GM06990 (cell line): ENCODE results near the gene BCL7C.

Experiments used
- DNase-seq: peaks from one replicate; pipeline ENCODE4 v3.0.0-alpha.2; 2011; ENCODE audit not compliant: insufficient read length; ENCODE audit errors: extremely low read depth
- H3K27me3 ChIP-seq: replicated peaks from 2 replicates; pipeline ENCODE4 v1.6.0; 2011; ENCODE audit warnings: low read length; ENCODE audit not compliant: control insufficient read depth, insufficient read depth
- H3K36me3 ChIP-seq: 2 replicates; pipeline ENCODE4 v1.5.1; 2011; ENCODE audit warnings: low read length; ENCODE audit not compliant: control insufficient read depth, insufficient read depth
- H3K4me3 ChIP-seq: replicated peaks from 2 replicates; pipeline ENCODE4 v1.5.1; 2011; ENCODE audit warnings: low read depth, mild to moderate bottlenecking, control low read depth, low read length
- CTCF ChIP-seq: IDR thresholded peaks from 2 replicates; pipeline ENCODE4 v1.5.1; 2011; ENCODE audit warnings: low read length, control low read depth, mild to moderate bottlenecking, inconsistent platforms; ENCODE audit not compliant: insufficient read depth, poor library complexity, severe bottlenecking

The BCL7C gene

GRCh38 chr16:30838876-30839471 lies 54.9 kb downstream of the BCL7C start:
- H3K36me3 ChIP-seq: no peaks in the 10 kb centered on the region
- no peak for TF ChIP-seq CTCF
- H3K27me3 ChIP-seq: no peaks in the 10 kb centered on the region; the same call in 1 of the 2 replicates
- no peak for DNase-seq
- H3K4me3 ChIP-seq: no peak overlapping the region

GRCh38 chr16:30837904-30838303 lies 56.0 kb downstream of the BCL7C start:
- no peak for DNase-seq
- H3K4me3 ChIP-seq: no peak overlapping the region
- H3K27me3 ChIP-seq: no peaks in the 10 kb centered on the region; the same call in 1 of the 2 replicates
- TF ChIP-seq CTCF: no peak
- H3K36me3 ChIP-seq: no peaks in the 10 kb centered on the region
